Stomach smooth muscle (tissue), 2 donors: Measurements from ENCODE around the gene OR5K2.

Source experiments
- H3K27ac ChIP-seq: one replicate; pipeline ENCODE4 v1.7.0; 2013; ENCODE audit warnings: mild to moderate bottlenecking, low read length, inconsistent platforms
- H3K27me3 ChIP-seq, 2 donors: one replicate each; pipeline ENCODE4 v1.7.0; 2013; ENCODE audit warnings: low read length in 2 of 2; ENCODE audit not compliant: insufficient read depth in 2 of 2, control insufficient read depth in 1 of 2
- H3K36me3 ChIP-seq, 2 donors: one replicate each; pipeline ENCODE4 v1.7.0; 2013; ENCODE audit warnings: low read length in 2 of 2; ENCODE audit not compliant: control insufficient read depth in 2 of 2, insufficient read depth in 2 of 2
- H3K4me1 ChIP-seq: one replicate; pipeline ENCODE4 v1.7.0; 2013; ENCODE audit warnings: low read length; ENCODE audit not compliant: control insufficient read depth, insufficient read depth
- H3K4me3 ChIP-seq, 2 donors: one replicate each; pipeline ENCODE4 v1.7.0; 2013; ENCODE audit warnings: low read length in 2 of 2
- H3K9ac ChIP-seq, 2 donors: one replicate each; pipeline ENCODE4 v1.7.0; 2013; ENCODE audit warnings: low read length in 2 of 2, mild to moderate bottlenecking in 1 of 2
- H3K9me3 ChIP-seq, 2 donors: one replicate each; pipeline ENCODE4 v1.7.0; 2013; ENCODE audit warnings: low read length in 2 of 2; ENCODE audit not compliant: control insufficient read depth in 2 of 2
- donor health status: healthy.
- donor health status: Pancreatic carcinoma.

The OR5K2 gene

GRCh38 chr3:98501270-98501669 lies 3.8 kb downstream of the OR5K2 start:
- Histone ChIP-seq H3K4me1 (no peaks in the 10 kb centered on the region), H3K36me3 (peaks cover 0 to 6% of the 10 kb centered on the region in 2 donors), H3K4me3 (no peak overlapping the region), H3K9ac (no peak overlapping the region), H3K27ac (no peak overlapping the region), H3K9me3 (no peaks in the 10 kb centered on the region), H3K27me3 (no peaks in the 10 kb centered on the region)

GRCh38 chr3:98501863-98502576 lies 4.5 kb downstream of the OR5K2 start:
- no peak overlapping the region for H3K27ac ChIP-seq
- H3K4me1 ChIP-seq, result no peaks in the 10 kb centered on the region
- peaks cover 0 to 10% of the 10 kb centered on the region in 2 donors for H3K36me3 ChIP-seq
- no peak overlapping the region for H3K4me3 ChIP-seq
- H3K9ac ChIP-seq, result no peak overlapping the region
- no peaks in the 10 kb centered on the region for H3K27me3 ChIP-seq
- H3K9me3 ChIP-seq, result no peaks in the 10 kb centered on the region

- Histone ChIP-seq H3K9me3 (no peaks in the 10 kb centered on the region), H3K4me3 (no peak overlapping the region), H3K36me3 (peaks cover 2 to 10% of the 10 kb centered on the region in 2 donors), H3K9ac (no peak overlapping the region), H3K27me3 (no peaks in the 10 kb centered on the region), H3K27ac (no peak overlapping the region), H3K4me1 (no peaks in the 10 kb centered on the region)
Measured at GRCh38 chr3:98504539-98504938, 7.1 kb downstream of the OR5K2 start.

GRCh38 chr3:98508582-98508981 lies 11.1 kb downstream of the OR5K2 start:
- Histone ChIP-seq H3K4me1 (no peaks in the 10 kb centered on the region), H3K9ac (no peak overlapping the region), H3K9me3 (no peaks in the 10 kb centered on the region), H3K27ac (no peak overlapping the region), H3K27me3 (no peaks in the 10 kb centered on the region), H3K4me3 (no peak overlapping the region), H3K36me3 (peaks cover 6 to 8% of the 10 kb centered on the region in 2 donors)

- Histone ChIP-seq H3K9me3 (no peaks in the 10 kb centered on the region), H3K36me3 (peaks cover 3 to 20% of the 10 kb centered on the region in 2 donors), H3K9ac (no peak overlapping the region), H3K4me1 (no peaks in the 10 kb centered on the region), H3K4me3 (no peak overlapping the region), H3K27ac (no peak overlapping the region), H3K27me3 (no peaks in the 10 kb centered on the region)
Measured at GRCh38 chr3:98512576-98512975, 15.1 kb downstream of the OR5K2 start.

- H3K9ac ChIP-seq, result no peak overlapping the region
Measured at GRCh38 chr3:98513091-98513511, 15.6 kb downstream of the OR5K2 start.

GRCh38 chr3:98513736-98514135 lies 16.3 kb downstream of the OR5K2 start:
- Histone ChIP-seq H3K36me3 (peaks cover 3 to 18% of the 10 kb centered on the region in 2 donors), H3K4me3 (no peak overlapping the region)

More at GRCh38 chr3:98513091-98513511, 15.6 kb downstream of the OR5K2 start:
- Histone ChIP-seq H3K4me3 (no peak overlapping the region), H3K9me3 (no peaks in the 10 kb centered on the region), H3K4me1 (no peaks in the 10 kb centered on the region), H3K36me3 (peaks cover 3 to 20% of the 10 kb centered on the region in 2 donors), H3K27ac (no peak overlapping the region), H3K27me3 (no peaks in the 10 kb centered on the region)

GRCh38 chr3:98514948-98515347 lies 17.5 kb downstream of the OR5K2 start:
- Histone ChIP-seq H3K9ac (no peak overlapping the region), H3K27ac (no peak overlapping the region), H3K36me3 (peaks cover 6 to 24% of the 10 kb centered on the region in 2 donors), H3K4me3 (no peak overlapping the region), H3K9me3 (no peaks in the 10 kb centered on the region), H3K27me3 (no peaks in the 10 kb centered on the region), H3K4me1 (no peaks in the 10 kb centered on the region)

More at GRCh38 chr3:98513736-98514135, 16.3 kb downstream of the OR5K2 start:
- H3K4me1 ChIP-seq, result no peaks in the 10 kb centered on the region
- H3K27ac ChIP-seq, result no peak overlapping the region
- H3K9me3 ChIP-seq, result no peaks in the 10 kb centered on the region
- no peak overlapping the region for H3K9ac ChIP-seq
- no peaks in the 10 kb centered on the region for H3K27me3 ChIP-seq

- H3K4me3 ChIP-seq, result no peak overlapping the region
- H3K36me3 ChIP-seq, result peaks cover 6 to 19% of the 10 kb centered on the region in 2 donors
- H3K27me3 ChIP-seq, result no peaks in the 10 kb centered on the region
- H3K9ac ChIP-seq, result no peak overlapping the region
- no peak overlapping the region for H3K27ac ChIP-seq
- no peaks in the 10 kb centered on the region for H3K4me1 ChIP-seq
- no peaks in the 10 kb centered on the region for H3K9me3 ChIP-seq
Measured at GRCh38 chr3:98518816-98519215, 21.3 kb downstream of the OR5K2 start.

GRCh38 chr3:98519351-98519750 lies 21.9 kb downstream of the OR5K2 start:
- H3K36me3 ChIP-seq, result peaks cover 6 to 19% of the 10 kb centered on the region in 2 donors
- H3K4me1 ChIP-seq, result no peaks in the 10 kb centered on the region
- H3K27me3 ChIP-seq, result no peaks in the 10 kb centered on the region
- H3K27ac ChIP-seq, result no peak overlapping the region
- no peak overlapping the region for H3K9ac ChIP-seq
- no peak overlapping the region for H3K4me3 ChIP-seq
- no peaks in the 10 kb centered on the region for H3K9me3 ChIP-seq

- peaks cover 4 to 7% of the 10 kb centered on the region in 2 donors for H3K36me3 ChIP-seq
- no peaks in the 10 kb centered on the region for H3K27me3 ChIP-seq
- no peaks in the 10 kb centered on the region for H3K9me3 ChIP-seq
- no peaks in the 10 kb centered on the region for H3K4me1 ChIP-seq
- peak overlapping the region; percentile 75 for H3K27ac ChIP-seq
- peak overlapping the region; percentile 73 to 82 for H3K9ac ChIP-seq
- peak overlapping the region; percentile 77 to 80 for H3K4me3 ChIP-seq
Measured at GRCh38 chr3:98521897-98522543, 24.5 kb downstream of the OR5K2 start.
